Fibroblast of villous mesenchyme (primary cell): ENCODE measurements around the gene INPP5A. TPM values are rescaled to one million over a fixed set of nuclear protein-coding genes. Genes with fewer than 3 reads are reported as not detected.
"Not testable (repeated sequence)": the region's sequence is repeated elsewhere in the genome, so short reads cannot be mapped to it uniquely, and the experiment has no call there.

ENCODE experiments used
- DNase-seq: peaks from one replicate; pipeline ENCODE4 v3.0.0-alpha.2; 2010; ENCODE audit warnings: low read depth
- H3K4me3 ChIP-seq: 2 replicates; pipeline ENCODE4 v1.5.1; 2011; ENCODE audit warnings: low read depth, mild to moderate bottlenecking, low read length
- CTCF ChIP-seq: IDR thresholded peaks from 2 replicates; pipeline ENCODE4 v1.5.1; 2012; ENCODE audit warnings: low read depth, mild to moderate bottlenecking, low read length; ENCODE audit not compliant: insufficient read depth
- total RNA-seq: library from RNA; depleted of rRNA; stranded (reverse); fragments of >200 nt; gene quantifications from 2 replicates; pipeline ENCODE4 v1.2.3, GENCODE V29; 2012

Gene INPP5A
- total RNA-seq, 1 donor = 33.2 TPM

DNA sequence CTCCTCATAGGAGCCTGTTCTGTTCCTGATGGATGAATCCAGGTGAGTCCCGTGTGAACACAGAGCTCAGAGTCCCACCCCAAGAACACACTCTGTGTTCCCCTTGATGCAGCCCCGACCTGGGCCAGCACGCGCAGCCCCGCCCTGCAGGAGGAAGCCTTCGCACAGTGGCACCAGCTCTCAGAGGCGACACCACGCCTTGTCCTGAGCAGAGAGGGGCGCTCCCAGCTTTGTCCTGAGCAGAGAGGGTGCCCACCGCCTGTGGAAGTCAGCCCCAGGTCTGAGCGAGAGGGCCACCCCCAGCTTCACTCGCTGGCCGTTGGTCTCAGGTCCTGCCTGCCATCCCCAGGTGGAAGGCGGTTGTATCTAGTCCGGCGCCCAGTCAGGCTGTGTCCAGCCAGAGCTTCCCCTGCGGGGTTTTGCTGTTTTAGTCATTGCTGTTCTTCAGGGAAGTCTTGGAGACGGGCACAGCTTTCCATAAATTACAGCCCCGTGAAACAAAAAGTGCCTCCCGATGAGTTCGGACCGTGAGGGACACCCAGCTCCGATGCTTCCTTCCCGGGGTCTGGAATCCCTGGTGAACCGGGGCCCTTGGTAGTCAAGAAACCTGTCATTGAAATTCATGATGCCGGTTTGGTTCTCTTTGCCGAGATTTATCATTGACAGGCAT, 204.7 kb downstream of the INPP5A start:
- DNase-seq = no peak
- H3K4me3 ChIP-seq = no peak overlapping the region
- no peak for TF ChIP-seq CTCF

DNA sequence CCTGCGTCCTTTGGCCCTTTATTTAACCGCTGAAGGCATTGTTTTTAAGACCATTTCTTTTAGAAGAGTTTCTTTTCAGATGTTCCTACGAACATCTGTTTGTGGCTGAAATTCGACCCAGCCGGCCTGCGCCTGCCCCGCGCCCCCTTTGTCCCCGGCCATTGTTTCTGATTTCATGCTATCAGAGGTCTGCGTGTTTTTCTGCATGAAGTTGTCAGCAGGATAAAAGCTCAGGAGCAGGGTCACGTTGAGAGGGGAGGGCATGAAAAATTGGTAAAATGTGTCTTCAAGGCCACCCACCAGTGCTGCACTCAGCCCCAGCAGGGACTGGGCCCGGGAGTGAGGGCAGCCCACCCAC, 205.2 kb downstream of the INPP5A start:
- TF ChIP-seq CTCF = no peak
- DNase-seq = no peak
- no peak overlapping the region for H3K4me3 ChIP-seq

DNA sequence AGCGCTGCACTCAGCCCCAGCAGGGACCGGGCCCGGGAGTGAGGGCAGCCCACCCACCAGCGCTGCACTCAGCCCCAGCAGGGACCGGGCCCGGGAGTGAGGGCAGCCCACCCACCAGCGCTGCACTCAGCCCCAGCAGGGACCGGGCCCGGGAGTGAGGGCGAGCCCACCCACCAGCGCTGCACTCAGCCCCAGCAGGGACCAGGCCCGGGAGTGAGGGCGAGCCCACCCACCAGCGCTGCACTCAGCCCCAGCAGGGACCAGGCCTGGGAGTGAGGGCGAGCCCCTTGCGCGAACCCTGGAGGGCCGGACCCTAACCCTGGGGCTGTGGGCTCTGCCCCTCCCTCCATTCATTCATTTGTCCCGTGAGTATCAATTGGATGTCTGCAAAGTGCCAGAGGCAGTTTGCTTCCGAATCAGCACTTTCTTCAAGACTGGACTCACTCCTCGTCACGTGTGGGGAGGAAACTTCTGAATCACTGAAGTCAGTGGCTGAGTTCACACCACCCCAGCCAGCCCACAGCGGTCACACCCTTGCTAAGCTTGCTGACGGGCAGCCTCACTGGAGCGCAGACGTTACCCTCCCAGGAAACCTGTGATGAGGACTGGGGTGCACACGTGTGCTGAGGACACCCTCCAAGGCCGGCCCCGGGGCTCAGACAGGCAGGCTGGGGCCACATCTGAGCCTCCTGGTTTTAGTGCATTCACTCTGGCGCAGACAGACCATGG, 205.8 kb downstream of the INPP5A start:
- H3K4me3 ChIP-seq = not testable (repeated sequence)
- DNase-seq = peak; percentile 66

- DNase-seq = no peak
- H3K4me3 ChIP-seq = no peak overlapping the region
- TF ChIP-seq CTCF = no peak
Measured at GRCh38 chr10:132743925-132744490, 206.4 kb downstream of the INPP5A start.

DNA sequence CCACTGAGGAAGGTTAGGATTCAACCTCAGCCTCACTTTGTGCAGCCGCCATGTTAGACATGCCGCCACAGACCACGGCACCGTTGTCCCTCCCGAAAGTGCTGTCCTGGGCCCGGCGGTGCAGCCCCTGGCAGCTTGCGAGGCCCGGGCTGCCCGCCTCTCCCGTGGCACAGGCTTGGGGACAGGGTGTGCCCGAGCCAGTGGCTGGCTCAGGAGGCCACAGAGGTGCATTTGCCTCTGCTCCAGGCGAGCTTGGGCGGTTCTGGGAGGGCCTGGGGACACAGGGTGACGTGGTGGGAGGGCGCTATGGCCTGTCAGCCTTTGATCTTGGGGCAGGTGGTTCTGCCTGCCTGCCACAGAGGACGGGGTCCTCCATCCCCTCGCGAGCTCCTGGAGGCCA, 207.3 kb downstream of the INPP5A start:
- no peak overlapping the region for H3K4me3 ChIP-seq
- no peak for DNase-seq
- no peak for TF ChIP-seq CTCF

GRCh38 chr10:132745511-132745910, 207.9 kb downstream of the INPP5A start:
- no peak overlapping the region for H3K4me3 ChIP-seq
- no peak for DNase-seq
- TF ChIP-seq CTCF = no peak

GRCh38 chr10:132745971-132746370, 208.4 kb downstream of the INPP5A start:
- DNase-seq = no peak
- H3K4me3 ChIP-seq = no peak overlapping the region
- no peak for TF ChIP-seq CTCF
